ENCODE data around the gene ZNF750.

ZNF750 gene

GRCh38 chr17:82872591-82873520 lies 33.0 kb upstream of the ZNF750 start:
- no peak for DNase-seq (ENCODE audit: low spot score)

DNA sequence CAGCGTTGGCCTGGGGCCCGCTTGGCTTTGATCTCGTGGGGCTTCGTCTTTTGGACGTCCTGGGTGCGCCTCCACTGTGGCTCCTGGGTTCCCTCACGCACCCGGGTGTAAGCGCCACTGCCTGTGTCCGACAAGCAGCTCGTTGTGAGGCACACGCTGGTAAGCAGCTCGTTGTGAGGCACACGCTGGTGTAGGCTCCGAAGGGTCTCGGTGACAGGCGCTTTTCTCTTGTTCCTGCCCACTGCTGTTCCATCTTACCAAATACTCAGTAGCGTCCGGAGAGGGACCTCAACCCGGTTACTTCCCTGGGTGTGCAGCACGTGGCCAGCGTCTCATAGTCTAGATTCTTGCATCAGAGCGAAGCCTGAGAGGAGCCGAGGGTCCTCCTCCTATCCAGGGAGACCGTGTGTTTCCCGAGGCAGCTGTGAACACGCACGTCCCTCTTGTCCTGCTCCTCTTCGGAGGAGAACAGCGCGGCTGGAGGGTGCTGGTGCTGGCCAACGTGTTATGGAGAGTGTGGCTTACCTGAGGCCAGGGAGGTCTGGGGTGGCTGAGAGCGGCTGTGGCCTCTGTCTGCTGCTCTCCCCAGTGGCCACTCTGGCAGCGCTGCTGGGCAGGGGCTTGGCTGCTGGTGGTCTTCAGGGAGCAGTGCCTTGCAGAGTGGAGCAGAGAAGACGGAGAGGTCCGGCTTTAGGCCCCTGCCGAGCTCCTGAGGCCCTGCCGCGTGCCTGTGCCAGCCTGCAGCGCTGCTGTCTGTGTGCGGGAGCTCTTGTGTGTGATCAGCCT lies 32.1 kb upstream of the ZNF750 start:
- no peak for DNase-seq (ENCODE audit: low spot score)

- DNase-seq (ENCODE audit: low spot score), result no peak
Measured at GRCh38 chr17:82871056-82871775, 31.4 kb upstream of the ZNF750 start.

DNA sequence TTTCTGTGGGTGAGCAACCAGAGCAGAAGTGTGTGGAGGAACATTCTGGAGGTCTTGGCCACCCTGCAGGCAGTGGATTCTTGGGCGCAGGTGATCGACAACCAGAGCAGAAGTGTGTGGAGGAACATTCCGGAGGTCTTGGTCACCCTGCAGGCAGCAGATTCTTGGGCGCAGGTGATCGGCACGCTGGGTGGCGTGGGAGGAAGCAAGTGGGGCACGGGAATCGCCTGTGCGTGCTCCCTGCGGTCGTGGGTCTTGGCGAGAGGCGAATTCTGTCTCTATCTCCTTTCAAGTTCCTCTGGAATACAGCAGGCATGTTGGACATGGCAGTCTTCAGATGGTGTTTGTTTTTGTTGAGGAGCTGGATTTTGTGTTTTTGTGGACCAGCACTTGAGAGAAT lies 30.7 kb upstream of the ZNF750 start:
- DNase-seq (ENCODE audit: low spot score), result no peak

GRCh38 chr17:82870091-82870491 lies 30.3 kb upstream of the ZNF750 start:
- no peak for DNase-seq (ENCODE audit: low spot score)

- no peak for DNase-seq (ENCODE audit: low spot score)
Measured at GRCh38 chr17:82869536-82869935, 29.7 kb upstream of the ZNF750 start.

DNA sequence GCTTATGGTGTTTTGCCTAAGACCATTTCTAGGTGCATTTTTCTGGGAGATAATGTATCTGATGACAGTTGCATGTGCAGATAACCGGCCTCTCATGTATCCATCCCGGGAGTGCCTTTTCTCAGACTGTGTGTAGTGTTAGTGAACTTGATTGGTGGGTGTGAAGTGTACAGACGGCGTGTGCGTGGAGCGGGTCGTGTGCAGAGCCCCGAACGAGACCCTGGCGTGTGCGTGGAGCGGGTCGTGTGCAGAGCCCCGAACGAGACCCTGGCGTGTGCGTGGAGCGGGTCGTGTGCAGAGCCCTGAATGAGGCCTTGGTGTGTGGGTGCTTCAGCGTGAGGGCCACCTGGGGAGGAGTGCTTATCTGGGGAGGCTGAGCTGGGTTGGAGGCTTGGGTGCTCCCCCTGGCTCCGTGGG lies 28.9 kb upstream of the ZNF750 start:
- no peak for DNase-seq (ENCODE audit: low spot score)

GRCh38 chr17:82867763-82868325 lies 28.0 kb upstream of the ZNF750 start:
- no peak for DNase-seq (ENCODE audit: low spot score)

GRCh38 chr17:82866590-82867191 lies 26.9 kb upstream of the ZNF750 start:
- DNase-seq (ENCODE audit: low spot score), result no peak

DNA sequence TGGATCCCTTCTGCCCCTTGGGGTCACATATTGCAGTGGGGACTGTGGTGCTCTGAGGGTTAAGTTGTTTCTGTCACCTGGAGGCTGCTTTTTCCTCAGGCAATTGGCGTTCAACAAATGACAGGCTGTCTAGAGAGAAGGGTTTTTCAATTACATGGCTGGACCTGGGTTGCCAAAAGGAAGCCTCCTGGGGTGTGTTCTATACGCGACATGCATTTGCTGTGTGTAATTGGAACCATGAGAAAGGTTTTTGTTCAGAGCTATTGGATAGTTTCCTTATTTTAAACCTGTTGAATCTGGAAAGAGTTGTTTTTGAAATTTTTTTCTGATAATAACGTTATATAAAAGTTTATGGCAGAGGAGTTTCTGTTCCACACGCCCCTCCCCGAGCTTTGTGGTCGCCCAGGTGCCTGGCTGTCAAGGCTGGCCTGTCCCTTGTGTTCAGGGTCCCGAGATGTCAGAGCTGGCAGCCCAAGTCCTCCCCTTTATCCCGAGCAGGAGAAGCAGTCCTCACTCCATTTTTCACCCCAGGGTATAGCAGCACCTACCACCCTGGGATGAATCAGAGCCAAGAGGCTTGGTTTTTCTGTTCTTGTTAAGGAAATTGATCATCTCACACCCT lies 26.1 kb upstream of the ZNF750 start:
- no peak for DNase-seq (ENCODE audit: low spot score)

- DNase-seq (ENCODE audit: low spot score), result no peak
Measured at GRCh38 chr17:82865274-82865673, 25.5 kb upstream of the ZNF750 start.

GRCh38 chr17:82864713-82865248 lies 25.0 kb upstream of the ZNF750 start:
- no peak for DNase-seq (ENCODE audit: low spot score)

GRCh38 chr17:82863941-82864712 lies 24.3 kb upstream of the ZNF750 start:
- DNase-seq (ENCODE audit: low spot score), result peak; percentile 94

DNA sequence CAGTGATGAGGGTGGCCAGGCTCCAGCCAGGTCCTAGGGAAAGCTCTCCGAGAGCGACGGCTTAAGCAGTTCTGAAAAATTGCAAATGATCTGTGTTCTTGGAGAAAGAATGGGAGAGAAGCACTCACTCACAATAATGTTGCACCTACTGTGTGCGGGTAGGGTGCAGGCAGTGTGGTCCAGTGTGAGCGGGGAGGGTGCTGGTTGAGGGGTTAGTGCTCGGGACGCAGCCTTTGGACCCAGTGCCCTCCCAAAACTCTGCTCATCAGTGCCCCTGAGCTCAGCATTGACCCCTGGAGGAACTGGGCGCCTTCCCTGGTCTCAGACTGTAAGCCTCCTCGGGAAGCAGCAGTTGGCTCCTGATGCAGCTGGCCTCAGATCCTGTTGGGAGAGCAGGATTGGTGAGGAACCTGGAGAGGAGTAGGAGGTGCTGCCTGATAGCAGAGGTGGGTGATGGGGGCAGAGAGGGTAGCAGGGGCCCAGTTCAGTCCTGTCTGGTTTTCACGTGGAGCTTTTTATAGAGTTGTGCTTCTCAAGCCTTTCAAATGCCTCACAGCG lies 23.6 kb upstream of the ZNF750 start:
- no peak for DNase-seq (ENCODE audit: low spot score)

GRCh38 chr17:82862737-82863382 lies 23.0 kb upstream of the ZNF750 start:
- DNase-seq (ENCODE audit: low spot score), result no peak

DNA sequence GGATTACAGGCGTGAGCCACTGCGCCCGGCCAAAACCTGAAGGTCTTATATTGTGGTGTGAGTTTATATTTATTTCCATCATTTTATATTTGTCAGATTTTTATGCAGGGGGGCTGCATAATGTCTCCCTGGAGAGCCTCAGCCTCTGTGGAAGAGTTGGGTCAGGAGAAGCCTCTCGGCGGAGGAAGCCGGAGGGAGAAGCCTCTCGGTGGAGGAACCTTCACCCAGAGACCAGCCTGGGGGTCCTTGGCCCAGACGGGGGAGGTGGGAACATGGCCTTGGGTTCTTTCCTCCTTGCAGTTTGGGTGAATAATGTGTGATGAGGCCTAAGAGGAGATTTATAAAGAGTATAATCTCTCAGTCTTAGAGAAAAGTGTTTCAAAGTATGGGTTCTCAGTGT lies 22.4 kb upstream of the ZNF750 start:
- DNase-seq (ENCODE audit: low spot score), result no peak

DNA sequence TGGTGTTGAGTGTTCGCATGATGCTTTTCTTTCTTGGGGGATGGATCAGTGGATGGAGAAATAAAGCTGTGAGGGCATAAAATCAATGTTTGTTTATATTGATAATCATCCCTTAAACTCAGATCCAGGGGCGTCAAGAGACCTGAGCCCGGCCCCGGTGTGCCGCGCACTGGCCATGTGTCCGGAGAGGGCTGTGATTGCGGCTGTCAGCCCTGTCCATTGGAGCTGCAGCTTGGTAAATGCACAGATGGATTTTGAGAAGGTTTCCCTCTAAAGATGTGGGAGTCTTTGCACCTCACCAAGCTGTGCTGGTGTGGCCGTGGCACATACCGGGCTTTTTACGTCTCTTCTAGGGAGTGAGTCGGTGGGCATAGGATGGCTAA lies 21.6 kb upstream of the ZNF750 start:
- DNase-seq (ENCODE audit: low spot score), result no peak

DNA sequence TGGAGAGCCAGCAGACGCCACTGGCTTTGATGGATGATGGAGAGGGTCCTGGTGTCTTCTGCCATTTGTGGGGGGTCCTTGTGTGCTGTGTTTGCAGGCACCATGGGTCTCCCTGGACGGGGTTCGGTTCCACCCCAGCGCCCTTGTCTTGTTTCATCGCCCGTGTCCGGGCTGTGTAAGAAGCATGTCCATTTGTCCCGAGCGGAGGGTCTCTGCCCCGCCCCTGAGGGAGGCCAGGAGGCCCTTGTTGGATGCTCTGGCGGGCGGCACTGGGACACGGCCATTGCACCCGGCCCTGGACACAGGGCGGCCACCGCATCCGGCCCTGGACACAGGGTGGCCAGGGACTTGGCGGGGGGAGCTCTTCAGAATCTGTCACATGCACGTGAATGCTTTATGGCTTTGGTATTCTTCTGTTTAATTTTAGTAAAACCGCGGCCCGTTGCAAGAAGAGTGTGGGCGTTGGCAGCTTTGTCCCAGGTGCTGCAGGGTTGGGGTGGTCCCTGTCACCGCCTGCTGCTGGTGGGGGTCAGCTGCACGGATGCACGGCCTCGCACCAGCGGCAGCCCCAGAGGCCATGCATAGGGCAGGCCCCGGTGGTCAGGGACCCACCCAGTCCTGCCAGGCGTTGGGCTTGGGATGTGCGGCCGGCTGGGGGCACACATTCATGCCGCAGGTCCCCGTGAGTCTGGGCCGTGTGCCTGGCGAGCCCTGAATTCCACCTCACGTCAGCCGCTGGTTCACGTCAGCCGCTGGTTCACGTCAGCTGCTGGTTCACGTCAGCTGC lies 21.0 kb upstream of the ZNF750 start:
- DNase-seq (ENCODE audit: low spot score), result no peak
